ENCODE measurements around the gene RXRG. TPM values are rescaled to one million over a fixed set of nuclear protein-coding genes. Genes with fewer than 3 reads are reported as not detected.

Gene RXRG
- polyA plus RNA-seq, 1 of the 3 experiments (the other 2 are of a cell fraction) = not detected

DNA sequence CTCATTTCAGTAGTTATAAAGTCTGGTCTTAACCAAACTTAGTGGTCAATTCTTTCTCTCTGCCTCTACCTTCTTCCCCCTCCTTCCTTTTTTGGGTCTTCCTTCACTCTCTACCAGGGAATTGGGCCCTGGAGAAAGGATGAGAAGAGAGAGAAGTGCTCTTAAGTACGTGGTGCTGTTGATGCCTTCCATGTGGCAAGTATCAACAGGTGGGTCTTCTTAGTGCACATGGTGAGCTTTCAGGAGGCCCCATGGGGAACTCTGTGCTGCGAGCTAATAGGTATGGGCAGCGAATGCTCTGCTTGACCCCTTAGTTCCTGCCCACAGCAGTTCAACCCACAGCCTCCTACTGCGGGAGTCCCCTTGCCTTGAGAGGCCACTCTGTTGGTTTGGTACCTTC, 49.0 kb downstream of the RXRG start (continued):
- TF ChIP-seq, protein P1, sequence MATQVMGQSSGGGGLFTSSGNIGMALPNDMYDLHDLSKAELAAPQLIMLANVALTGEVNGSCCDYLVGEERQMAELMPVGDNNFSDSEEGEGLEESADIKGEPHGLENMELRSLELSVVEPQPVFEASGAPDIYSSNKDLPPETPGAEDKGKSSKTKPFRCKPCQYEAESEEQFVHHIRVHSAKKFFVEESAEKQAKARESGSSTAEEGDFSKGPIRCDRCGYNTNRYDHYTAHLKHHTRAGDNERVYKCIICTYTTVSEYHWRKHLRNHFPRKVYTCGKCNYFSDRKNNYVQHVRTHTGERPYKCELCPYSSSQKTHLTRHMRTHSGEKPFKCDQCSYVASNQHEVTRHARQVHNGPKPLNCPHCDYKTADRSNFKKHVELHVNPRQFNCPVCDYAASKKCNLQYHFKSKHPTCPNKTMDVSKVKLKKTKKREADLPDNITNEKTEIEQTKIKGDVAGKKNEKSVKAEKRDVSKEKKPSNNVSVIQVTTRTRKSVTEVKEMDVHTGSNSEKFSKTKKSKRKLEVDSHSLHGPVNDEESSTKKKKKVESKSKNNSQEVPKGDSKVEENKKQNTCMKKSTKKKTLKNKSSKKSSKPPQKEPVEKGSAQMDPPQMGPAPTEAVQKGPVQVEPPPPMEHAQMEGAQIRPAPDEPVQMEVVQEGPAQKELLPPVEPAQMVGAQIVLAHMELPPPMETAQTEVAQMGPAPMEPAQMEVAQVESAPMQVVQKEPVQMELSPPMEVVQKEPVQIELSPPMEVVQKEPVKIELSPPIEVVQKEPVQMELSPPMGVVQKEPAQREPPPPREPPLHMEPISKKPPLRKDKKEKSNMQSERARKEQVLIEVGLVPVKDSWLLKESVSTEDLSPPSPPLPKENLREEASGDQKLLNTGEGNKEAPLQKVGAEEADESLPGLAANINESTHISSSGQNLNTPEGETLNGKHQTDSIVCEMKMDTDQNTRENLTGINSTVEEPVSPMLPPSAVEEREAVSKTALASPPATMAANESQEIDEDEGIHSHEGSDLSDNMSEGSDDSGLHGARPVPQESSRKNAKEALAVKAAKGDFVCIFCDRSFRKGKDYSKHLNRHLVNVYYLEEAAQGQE (IDR thresholded peaks at IDR 0.05; ENCODE audit: low read depth, low read length) = no peak
- TF ChIP-seq NRF1 (IDR thresholded peaks at IDR 0.05; ENCODE audit: low read depth, low read length) (no peak), EZH2phosphoT487 (IDR thresholded peaks at IDR 0.05; ENCODE audit: borderline replicate concordance, low read depth) (no peak), SMC3 (IDR thresholded peaks at IDR 0.05; ENCODE audit: low read depth, low read length) (no peak), EP300 (IDR thresholded peaks at IDR 0.05; ENCODE audit: borderline replicate concordance in 1 of 2, low read depth in 1 of 2, low read length in 1 of 2) (no peak), MEF2A (IDR thresholded peaks at IDR 0.05; ENCODE audit: borderline replicate concordance, low read depth) (no peak), TAF1 (IDR thresholded peaks at IDR 0.05; ENCODE audit: borderline replicate concordance, low read depth, low read length) (no peak)
- TF ChIP-seq, protein P2, sequence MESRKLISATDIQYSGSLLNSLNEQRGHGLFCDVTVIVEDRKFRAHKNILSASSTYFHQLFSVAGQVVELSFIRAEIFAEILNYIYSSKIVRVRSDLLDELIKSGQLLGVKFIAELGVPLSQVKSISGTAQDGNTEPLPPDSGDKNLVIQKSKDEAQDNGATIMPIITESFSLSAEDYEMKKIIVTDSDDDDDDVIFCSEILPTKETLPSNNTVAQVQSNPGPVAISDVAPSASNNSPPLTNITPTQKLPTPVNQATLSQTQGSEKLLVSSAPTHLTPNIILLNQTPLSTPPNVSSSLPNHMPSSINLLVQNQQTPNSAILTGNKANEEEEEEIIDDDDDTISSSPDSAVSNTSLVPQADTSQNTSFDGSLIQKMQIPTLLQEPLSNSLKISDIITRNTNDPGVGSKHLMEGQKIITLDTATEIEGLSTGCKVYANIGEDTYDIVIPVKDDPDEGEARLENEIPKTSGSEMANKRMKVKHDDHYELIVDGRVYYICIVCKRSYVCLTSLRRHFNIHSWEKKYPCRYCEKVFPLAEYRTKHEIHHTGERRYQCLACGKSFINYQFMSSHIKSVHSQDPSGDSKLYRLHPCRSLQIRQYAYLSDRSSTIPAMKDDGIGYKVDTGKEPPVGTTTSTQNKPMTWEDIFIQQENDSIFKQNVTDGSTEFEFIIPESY (IDR thresholded peaks at IDR 0.05; ENCODE audit: borderline replicate concordance, low read depth) = no peak
- TF ChIP-seq, protein P3, sequence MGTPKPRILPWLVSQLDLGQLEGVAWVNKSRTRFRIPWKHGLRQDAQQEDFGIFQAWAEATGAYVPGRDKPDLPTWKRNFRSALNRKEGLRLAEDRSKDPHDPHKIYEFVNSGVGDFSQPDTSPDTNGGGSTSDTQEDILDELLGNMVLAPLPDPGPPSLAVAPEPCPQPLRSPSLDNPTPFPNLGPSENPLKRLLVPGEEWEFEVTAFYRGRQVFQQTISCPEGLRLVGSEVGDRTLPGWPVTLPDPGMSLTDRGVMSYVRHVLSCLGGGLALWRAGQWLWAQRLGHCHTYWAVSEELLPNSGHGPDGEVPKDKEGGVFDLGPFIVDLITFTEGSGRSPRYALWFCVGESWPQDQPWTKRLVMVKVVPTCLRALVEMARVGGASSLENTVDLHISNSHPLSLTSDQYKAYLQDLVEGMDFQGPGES (IDR thresholded peaks at IDR 0.05; ENCODE audit: low read depth, low read length) = no peak

DNA sequence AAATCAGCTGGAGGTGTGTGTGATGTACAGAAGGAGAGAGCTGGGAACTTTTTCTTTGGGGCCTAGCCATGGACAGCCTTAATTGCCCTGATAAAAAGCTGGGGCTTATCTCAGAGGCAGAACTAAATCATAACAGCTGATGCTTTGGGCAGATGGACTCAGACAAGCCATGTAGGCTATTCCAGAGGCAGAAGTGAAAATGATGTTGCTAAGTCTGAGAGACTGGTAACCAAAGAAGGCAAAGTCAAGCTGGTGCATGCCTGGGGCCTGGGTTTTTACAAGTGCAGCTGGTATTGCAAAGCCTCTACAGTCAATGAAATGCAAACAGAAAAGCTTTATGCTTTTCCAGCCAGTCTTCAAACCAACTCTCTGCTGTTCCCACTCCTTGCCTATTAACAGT, 49.4 kb downstream of the RXRG start:
- H3K9me2 ChIP-seq = no peaks in the 10 kb centered on the region
- no peak overlapping the region for H3K9ac ChIP-seq
- no peak overlapping the region for H3K27ac ChIP-seq (ENCODE audit: low read depth in 2 of 2, low read length in 1 of 2)
- H3K36me3 ChIP-seq (replicated peaks in 1 of 2; ENCODE audit: control insufficient read depth in 1 of 2, insufficient read depth in 2 of 2, low read length in 1 of 2) = no peaks in the 10 kb centered on the region
- POLR2A ChIA-PET = no interaction called here
- peaks cover 0 to 2% of the 10 kb centered on the region in 2 experiments; a peak in 1 of 4 replicates for H3K4me1 ChIP-seq (ENCODE audit: control insufficient read depth in 1 of 2, insufficient read depth in 2 of 2, low read depth in 1 of 2, low read length in 1 of 2)
- CTCF ChIA-PET = interaction anchor here (0.9 to 11.1 kb wide), 5 partner anchors 9 to 196 kb away, joined by 3 to 277 read pairs (median 46); no protein-coding TSS in a partner anchor
- no peak overlapping the region for H3K4me3 ChIP-seq (ENCODE audit: low read depth in 2 of 2, low read length in 1 of 2)
- no peak overlapping the region for H3K4me2 ChIP-seq
- H3K79me2 ChIP-seq (ENCODE audit: insufficient read depth) = no peaks in the 10 kb centered on the region
- H3K9me3 ChIP-seq = no peaks in the 10 kb centered on the region
- H2AFZ ChIP-seq (ENCODE audit: low read depth) = no peak overlapping the region
- no peak for DNase-seq
- no peak for TF ChIP-seq CHD2 (IDR thresholded peaks at IDR 0.05; ENCODE audit: low read length, partially characterized antibody)
- TF ChIP-seq, protein P2 (IDR thresholded peaks at IDR 0.05; ENCODE audit: borderline replicate concordance, low read depth) = no peak
- TF ChIP-seq, protein P1 (IDR thresholded peaks at IDR 0.05; ENCODE audit: low read depth, low read length) = no peak
- TF ChIP-seq RCOR1 (IDR thresholded peaks at IDR 0.05; ENCODE audit: low read length) = no peak
- H3K27me3 ChIP-seq (ENCODE audit: insufficient read depth) = peaks cover 9% of the 10 kb centered on the region; the same call in 1 of the 2 replicates
- no peaks in the 10 kb centered on the region for H3F3A ChIP-seq (replicated peaks; ENCODE audit: insufficient read depth)
- H4K20me1 ChIP-seq (ENCODE audit: insufficient read depth) = no peaks in the 10 kb centered on the region
